ENCODE measurements around the gene SLC8B1.

DNA sequence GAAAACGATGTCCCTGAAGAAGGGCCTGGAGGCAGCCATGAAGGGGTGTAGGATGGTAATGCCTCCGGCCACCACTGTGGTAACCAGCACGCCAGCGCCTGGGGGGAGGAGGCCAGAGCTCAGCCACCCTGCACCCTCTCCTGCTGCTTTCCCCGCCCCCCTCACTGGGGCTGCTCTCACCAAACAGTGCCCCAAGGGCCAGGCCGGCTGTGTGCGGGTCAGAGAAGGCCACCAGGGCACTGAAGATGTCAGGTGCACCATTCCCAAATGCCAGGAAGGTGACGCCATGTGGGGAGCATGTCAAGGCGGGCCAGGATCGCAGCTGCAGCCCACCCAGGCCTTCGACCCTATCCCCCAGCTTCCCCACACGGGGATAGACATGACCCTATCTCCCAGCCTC is 14.5 kb downstream of the SLC8B1 start:
- no peak for TF ChIP-seq CTCF (IDR thresholded peaks at IDR 0.05)
- no peak for TF ChIP-seq POLR2A (IDR thresholded peaks at IDR 0.05)
- no peak for TF ChIP-seq POLR2AphosphoS5 (IDR thresholded peaks at IDR 0.05; ENCODE audit: insufficient read depth in 1 of 2, low read depth in 1 of 2)

Measured in vagina (tissue), 2 donors.